A549 (cell line): ENCODE measurements around the gene ADAMTSL4.

ENCODE experiments used
- CBX2 ChIP-seq: fragments of 200-600 bp; sonication (generic); IDR thresholded peaks from 2 replicates; pipeline ENCODE4 v1.6.1; 2016; ENCODE audit warnings: low read depth, mild to moderate bottlenecking, borderline replicate concordance
- TF ChIP-seq, protein P1 (sequence below): fragments of >200 bp; sonication (Bioruptor Twin); formaldehyde crosslinking; IDR thresholded peaks from 3 replicates; pipeline ENCODE4 v1.5.1; 2016
- TF ChIP-seq, protein P2 (sequence below): IDR thresholded peaks from 2 replicates; pipeline ENCODE4 v1.6.1; 2012
- TF ChIP-seq, protein P3 (sequence below): fragments of 200-600 bp; sonication (generic); IDR thresholded peaks from 2 replicates; pipeline ENCODE4 v1.6.1; 2016; ENCODE audit warnings: antibody characterized with exemption, mild to moderate bottlenecking, moderate library complexity
- TF ChIP-seq, protein P4 (sequence below): fragments of 150-350 bp; IDR thresholded peaks from 2 replicates; pipeline ENCODE4 v1.6.1; 2014; ENCODE audit warnings: low read depth, mild to moderate bottlenecking, low read length

DNA sequence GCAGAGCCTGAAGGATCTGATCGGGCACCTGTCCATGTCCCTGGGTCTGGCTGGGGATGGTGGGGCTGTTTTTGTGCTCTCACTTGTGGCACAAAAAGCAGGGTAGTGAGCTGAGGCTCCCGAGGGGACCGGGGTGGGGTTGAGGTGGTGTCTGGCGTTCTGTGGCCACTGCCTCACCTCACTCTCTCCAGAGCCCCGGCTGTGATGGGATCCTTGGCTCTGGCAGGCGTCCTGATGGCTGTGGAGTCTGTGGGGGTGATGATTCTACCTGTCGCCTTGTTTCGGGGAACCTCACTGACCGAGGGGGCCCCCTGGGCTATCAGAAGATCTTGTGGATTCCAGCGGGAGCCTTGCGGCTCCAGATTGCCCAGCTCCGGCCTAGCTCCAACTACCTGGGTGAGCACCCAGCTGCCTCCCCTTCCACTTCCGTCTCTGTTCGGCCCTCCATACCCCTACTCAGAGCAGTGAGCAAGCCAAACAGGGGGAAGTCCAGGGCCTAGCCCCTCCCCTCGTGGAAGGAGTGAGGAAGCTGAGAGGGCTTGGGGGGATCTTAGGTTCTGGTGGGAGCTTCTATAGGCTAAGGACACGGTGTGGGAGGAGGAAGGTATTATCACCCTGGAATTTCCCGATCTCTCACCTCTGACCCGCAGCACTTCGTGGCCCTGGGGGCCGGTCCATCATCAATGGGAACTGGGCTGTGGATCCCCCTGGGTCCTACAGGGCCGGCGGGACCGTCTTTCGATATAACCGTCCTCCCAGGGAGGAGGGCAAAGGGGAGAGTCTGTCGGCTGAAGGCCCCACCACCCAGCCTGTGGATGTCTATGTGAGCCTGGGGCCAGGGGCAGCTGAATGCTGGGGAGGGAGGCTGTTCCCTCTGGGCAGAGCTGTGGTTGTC is 7.0 kb downstream of the ADAMTSL4 start:
- TF ChIP-seq, protein P1, sequence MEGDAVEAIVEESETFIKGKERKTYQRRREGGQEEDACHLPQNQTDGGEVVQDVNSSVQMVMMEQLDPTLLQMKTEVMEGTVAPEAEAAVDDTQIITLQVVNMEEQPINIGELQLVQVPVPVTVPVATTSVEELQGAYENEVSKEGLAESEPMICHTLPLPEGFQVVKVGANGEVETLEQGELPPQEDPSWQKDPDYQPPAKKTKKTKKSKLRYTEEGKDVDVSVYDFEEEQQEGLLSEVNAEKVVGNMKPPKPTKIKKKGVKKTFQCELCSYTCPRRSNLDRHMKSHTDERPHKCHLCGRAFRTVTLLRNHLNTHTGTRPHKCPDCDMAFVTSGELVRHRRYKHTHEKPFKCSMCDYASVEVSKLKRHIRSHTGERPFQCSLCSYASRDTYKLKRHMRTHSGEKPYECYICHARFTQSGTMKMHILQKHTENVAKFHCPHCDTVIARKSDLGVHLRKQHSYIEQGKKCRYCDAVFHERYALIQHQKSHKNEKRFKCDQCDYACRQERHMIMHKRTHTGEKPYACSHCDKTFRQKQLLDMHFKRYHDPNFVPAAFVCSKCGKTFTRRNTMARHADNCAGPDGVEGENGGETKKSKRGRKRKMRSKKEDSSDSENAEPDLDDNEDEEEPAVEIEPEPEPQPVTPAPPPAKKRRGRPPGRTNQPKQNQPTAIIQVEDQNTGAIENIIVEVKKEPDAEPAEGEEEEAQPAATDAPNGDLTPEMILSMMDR: no peak
- TF ChIP-seq CBX2: no peak
- TF ChIP-seq, protein P2, sequence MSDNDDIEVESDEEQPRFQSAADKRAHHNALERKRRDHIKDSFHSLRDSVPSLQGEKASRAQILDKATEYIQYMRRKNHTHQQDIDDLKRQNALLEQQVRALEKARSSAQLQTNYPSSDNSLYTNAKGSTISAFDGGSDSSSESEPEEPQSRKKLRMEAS: no peak
- TF ChIP-seq, protein P3, sequence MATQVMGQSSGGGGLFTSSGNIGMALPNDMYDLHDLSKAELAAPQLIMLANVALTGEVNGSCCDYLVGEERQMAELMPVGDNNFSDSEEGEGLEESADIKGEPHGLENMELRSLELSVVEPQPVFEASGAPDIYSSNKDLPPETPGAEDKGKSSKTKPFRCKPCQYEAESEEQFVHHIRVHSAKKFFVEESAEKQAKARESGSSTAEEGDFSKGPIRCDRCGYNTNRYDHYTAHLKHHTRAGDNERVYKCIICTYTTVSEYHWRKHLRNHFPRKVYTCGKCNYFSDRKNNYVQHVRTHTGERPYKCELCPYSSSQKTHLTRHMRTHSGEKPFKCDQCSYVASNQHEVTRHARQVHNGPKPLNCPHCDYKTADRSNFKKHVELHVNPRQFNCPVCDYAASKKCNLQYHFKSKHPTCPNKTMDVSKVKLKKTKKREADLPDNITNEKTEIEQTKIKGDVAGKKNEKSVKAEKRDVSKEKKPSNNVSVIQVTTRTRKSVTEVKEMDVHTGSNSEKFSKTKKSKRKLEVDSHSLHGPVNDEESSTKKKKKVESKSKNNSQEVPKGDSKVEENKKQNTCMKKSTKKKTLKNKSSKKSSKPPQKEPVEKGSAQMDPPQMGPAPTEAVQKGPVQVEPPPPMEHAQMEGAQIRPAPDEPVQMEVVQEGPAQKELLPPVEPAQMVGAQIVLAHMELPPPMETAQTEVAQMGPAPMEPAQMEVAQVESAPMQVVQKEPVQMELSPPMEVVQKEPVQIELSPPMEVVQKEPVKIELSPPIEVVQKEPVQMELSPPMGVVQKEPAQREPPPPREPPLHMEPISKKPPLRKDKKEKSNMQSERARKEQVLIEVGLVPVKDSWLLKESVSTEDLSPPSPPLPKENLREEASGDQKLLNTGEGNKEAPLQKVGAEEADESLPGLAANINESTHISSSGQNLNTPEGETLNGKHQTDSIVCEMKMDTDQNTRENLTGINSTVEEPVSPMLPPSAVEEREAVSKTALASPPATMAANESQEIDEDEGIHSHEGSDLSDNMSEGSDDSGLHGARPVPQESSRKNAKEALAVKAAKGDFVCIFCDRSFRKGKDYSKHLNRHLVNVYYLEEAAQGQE: no peak
- TF ChIP-seq, protein P4, sequence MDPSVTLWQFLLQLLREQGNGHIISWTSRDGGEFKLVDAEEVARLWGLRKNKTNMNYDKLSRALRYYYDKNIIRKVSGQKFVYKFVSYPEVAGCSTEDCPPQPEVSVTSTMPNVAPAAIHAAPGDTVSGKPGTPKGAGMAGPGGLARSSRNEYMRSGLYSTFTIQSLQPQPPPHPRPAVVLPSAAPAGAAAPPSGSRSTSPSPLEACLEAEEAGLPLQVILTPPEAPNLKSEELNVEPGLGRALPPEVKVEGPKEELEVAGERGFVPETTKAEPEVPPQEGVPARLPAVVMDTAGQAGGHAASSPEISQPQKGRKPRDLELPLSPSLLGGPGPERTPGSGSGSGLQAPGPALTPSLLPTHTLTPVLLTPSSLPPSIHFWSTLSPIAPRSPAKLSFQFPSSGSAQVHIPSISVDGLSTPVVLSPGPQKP: no peak
